GM12891 (cell line): ENCODE measurements around the gene NAIF1.

Experiments used
- PAX5 ChIP-seq: IDR thresholded peaks from 2 replicates; pipeline ENCODE4 v1.6.1; 2011; ENCODE audit warnings: low read length, moderate library complexity, mild to moderate bottlenecking; ENCODE audit not compliant: insufficient read depth, severe bottlenecking
- POLR2A ChIP-seq: IDR thresholded peaks from 2 replicates; pipeline ENCODE4 v1.6.1; 2011; ENCODE audit warnings: low read depth, low read length, control low read depth
- POLR2AphosphoS5 ChIP-seq: IDR thresholded peaks from 2 replicates; pipeline ENCODE4 v1.6.1; 2011; ENCODE audit warnings: low read depth, low read length, control low read depth
- POU2F2 ChIP-seq: IDR thresholded peaks from 2 replicates; pipeline ENCODE4 v1.6.1; 2011; ENCODE audit warnings: low read depth, mild to moderate bottlenecking, control low read depth, low read length, moderate library complexity
- SPI1 ChIP-seq: IDR thresholded peaks from 2 replicates; pipeline ENCODE4 v1.6.1; 2011; ENCODE audit warnings: low read depth, low read length, control low read depth
- TAF1 ChIP-seq: IDR thresholded peaks from 2 replicates; pipeline ENCODE4 v1.6.1; 2011; ENCODE audit warnings: low read depth, low read length, control low read depth

GRCh38 chr9:128088253-128088945, 21.3 kb upstream of the NAIF1 start:
- TF ChIP-seq POLR2A (no peak), POLR2AphosphoS5 (no peak), TAF1 (no peak), SPI1 (no peak), PAX5 (no peak), POU2F2 (no peak)
